Osteocyte (in vitro differentiated cells): ENCODE data around the gene MIX23. TPM values are rescaled to one million over a fixed set of nuclear protein-coding genes. Genes with fewer than 3 reads are reported as not detected.
"Not testable (repeated sequence)": the region's sequence is repeated elsewhere in the genome, so short reads cannot be mapped to it uniquely, and the experiment has no call there.

Experiments
- DNase-seq: peaks from one replicate; pipeline ENCODE4 v3.0.0; 2021; ENCODE audit warnings: mixed read lengths; ENCODE audit not compliant: unreplicated experiment; ENCODE audit errors: extremely low spot score
- H3K27ac Mint-ChIP-seq: one replicate; pipeline ENCODE4 v1.8.0; 2021; ENCODE audit warnings: mild to moderate bottlenecking, mixed read lengths; ENCODE audit not compliant: unreplicated experiment
- H3K27me3 Mint-ChIP-seq: one replicate; pipeline ENCODE4 v1.8.0; 2021; ENCODE audit warnings: mixed read lengths; ENCODE audit not compliant: unreplicated experiment
- H3K36me3 Mint-ChIP-seq: one replicate; pipeline ENCODE4 v1.8.0; 2021; ENCODE audit warnings: mixed read lengths; ENCODE audit not compliant: unreplicated experiment
- H3K4me1 Mint-ChIP-seq: one replicate; pipeline ENCODE4 v1.8.0; 2021; ENCODE audit warnings: mixed read lengths; ENCODE audit not compliant: unreplicated experiment
- H3K4me3 Mint-ChIP-seq: one replicate; pipeline ENCODE4 v1.8.0; 2021; ENCODE audit warnings: mild to moderate bottlenecking, moderate library complexity, mixed read lengths; ENCODE audit not compliant: unreplicated experiment
- H3K9me3 Mint-ChIP-seq: one replicate; pipeline ENCODE4 v1.8.0; 2021; ENCODE audit warnings: mixed read lengths; ENCODE audit not compliant: unreplicated experiment
- total RNA-seq: library from RNA; stranded (reverse); gene quantifications from 2 replicates; pipeline ENCODE4 v1.2.1, GENCODE V29; 2021
- TF ChIP-seq, protein P1 (sequence below): fragments of 200-600 bp; sonication (generic); IDR thresholded peaks from 2 replicates; pipeline ENCODE4 v1.5.0; 2021; ENCODE audit warnings: antibody characterized with exemption, mild to moderate bottlenecking, moderate library complexity

Gene MIX23
- total RNA-seq, 1 donor from 2014 or later, result 18.1 TPM

DNA sequence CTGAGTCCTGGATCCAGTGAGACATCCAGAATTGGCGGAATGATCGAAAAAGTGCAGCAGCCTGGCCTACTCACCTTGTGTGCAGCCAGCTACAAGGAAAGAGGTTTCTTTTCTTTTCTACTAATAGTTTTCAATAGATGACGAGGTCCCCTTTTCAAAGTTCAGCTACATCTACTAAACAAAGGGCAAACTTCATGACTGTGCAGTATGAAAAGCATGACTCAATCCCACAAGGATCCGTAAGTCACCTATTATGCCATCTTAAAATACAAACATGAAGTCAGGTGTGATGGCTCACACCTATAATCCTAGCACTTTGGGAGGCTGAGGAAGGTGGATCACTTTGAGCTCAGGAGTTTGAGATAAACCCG lies 16.7 kb downstream of the MIX23 start:
- no peak overlapping the region for H3K4me3 Mint-ChIP-seq
- DNase-seq, result no peak
- H3K36me3 Mint-ChIP-seq, result peaks cover 25% of the 10 kb centered on the region
- H3K4me1 Mint-ChIP-seq, result no peaks in the 10 kb centered on the region
- TF ChIP-seq, protein P1, sequence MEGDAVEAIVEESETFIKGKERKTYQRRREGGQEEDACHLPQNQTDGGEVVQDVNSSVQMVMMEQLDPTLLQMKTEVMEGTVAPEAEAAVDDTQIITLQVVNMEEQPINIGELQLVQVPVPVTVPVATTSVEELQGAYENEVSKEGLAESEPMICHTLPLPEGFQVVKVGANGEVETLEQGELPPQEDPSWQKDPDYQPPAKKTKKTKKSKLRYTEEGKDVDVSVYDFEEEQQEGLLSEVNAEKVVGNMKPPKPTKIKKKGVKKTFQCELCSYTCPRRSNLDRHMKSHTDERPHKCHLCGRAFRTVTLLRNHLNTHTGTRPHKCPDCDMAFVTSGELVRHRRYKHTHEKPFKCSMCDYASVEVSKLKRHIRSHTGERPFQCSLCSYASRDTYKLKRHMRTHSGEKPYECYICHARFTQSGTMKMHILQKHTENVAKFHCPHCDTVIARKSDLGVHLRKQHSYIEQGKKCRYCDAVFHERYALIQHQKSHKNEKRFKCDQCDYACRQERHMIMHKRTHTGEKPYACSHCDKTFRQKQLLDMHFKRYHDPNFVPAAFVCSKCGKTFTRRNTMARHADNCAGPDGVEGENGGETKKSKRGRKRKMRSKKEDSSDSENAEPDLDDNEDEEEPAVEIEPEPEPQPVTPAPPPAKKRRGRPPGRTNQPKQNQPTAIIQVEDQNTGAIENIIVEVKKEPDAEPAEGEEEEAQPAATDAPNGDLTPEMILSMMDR, result no peak
- no peaks in the 10 kb centered on the region for H3K27me3 Mint-ChIP-seq
- no peak overlapping the region for H3K27ac Mint-ChIP-seq
- no peaks in the 10 kb centered on the region for H3K9me3 Mint-ChIP-seq

DNA sequence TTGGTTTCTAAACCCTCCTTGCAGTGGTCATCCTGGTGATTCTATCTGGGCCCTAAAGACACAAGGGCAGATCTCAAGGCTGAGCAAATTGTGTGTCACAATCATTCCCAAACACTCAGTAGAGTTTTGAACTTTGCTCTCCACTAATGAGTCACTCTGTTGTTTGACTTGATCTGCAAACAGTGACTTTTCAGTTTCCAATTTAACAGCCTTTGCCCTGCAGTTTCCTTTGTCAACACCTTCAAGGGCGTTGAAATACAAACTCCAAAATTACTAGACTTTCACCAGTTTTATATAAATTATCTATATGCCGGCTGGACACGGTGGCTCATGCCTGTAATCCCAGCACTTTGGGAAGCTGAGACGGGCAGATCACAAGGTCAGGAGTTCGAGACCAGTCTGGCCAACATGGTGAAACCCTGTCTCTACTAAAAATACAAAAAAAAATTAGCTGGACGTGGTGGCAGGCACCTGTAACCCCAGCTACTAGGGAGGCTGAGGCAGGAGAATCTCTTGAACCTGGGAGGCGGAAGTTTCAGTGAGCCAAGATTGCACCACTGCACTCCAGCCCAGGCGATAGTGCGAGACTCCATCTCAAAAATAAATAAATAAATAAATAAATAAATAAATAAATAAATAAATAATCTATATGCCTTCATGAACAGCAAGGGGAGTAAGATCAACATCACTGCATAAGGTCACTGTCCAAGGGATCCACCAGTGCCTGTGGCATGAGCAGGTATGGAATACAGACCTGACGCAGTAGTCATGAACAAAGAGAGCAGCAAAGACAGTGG lies 17.3 kb downstream of the MIX23 start:
- not testable (repeated sequence) for DNase-seq, H3K4me3 Mint-ChIP-seq, H3K9me3 Mint-ChIP-seq, H3K27ac Mint-ChIP-seq, H3K27me3 Mint-ChIP-seq, H3K4me1 Mint-ChIP-seq
- H3K36me3 Mint-ChIP-seq, result peaks cover 22% of the 10 kb centered on the region

DNA sequence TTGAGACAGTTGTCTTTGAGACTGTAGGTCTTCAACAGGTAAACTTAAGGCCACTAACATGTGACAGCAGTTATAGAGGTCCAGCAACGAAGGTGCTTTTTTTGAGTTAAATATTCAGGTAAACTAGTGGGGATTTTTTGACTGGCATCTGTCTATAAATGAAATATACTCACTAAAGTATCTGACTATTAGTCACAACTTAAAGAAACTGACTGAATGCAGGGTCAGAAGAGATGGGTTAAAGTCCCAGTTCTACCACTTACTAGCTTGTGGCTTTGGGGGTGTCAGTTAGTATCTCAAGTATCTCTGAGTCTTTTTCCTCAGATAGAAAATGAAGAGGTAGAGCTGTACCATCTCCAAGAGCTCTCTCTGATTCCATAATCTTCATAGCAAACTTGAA lies 18.0 kb downstream of the MIX23 start:
- H3K4me3 Mint-ChIP-seq, result no peak overlapping the region
- no peak for DNase-seq
- no peaks in the 10 kb centered on the region for H3K4me1 Mint-ChIP-seq
- TF ChIP-seq, protein P1, result no peak
- no peaks in the 10 kb centered on the region for H3K9me3 Mint-ChIP-seq
- H3K36me3 Mint-ChIP-seq, result peaks cover 24% of the 10 kb centered on the region
- H3K27me3 Mint-ChIP-seq, result no peaks in the 10 kb centered on the region
- no peak overlapping the region for H3K27ac Mint-ChIP-seq

DNA sequence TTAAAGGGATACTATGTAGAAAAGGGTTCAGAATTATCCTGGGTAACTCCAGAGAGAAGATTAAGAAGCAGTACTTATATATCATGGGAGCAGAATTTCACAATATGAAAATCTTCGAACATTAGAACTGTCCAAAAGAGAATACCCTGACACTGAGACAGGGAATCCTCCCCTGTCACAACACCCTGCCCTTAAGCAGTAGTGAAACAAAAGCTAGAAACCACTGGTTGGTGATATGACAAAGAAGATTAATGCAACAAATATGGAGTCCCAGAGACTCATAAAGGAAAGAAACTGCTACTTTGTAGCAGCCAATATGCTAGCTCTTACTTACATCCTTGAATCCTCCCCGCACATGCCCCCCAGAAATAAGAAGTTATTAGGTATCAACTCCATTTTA lies 18.5 kb downstream of the MIX23 start:
- H3K4me3 Mint-ChIP-seq, result no peak overlapping the region
- no peak for DNase-seq
- no peaks in the 10 kb centered on the region for H3K27me3 Mint-ChIP-seq
- peaks cover 24% of the 10 kb centered on the region for H3K36me3 Mint-ChIP-seq
- H3K27ac Mint-ChIP-seq, result no peak overlapping the region
- no peaks in the 10 kb centered on the region for H3K9me3 Mint-ChIP-seq
- no peaks in the 10 kb centered on the region for H3K4me1 Mint-ChIP-seq
- TF ChIP-seq, protein P1, result no peak

DNA sequence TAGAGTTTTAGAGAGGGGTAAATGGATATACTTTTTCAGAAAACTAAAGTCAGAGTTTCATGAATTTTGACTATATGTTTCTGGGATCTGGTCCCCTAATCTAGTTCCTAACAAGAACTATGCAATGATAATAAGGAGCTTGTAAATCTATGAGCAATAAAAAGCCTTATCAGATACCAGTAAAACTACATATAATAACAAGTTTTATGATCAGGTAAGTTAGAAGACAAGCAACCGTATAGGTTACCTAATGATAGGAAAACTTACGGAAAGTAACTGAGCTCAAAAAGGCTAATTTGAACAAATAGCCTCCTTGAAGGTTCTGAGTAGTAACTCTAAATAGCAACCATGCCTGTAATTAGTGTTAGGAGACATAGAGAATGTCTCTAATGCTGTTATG lies 21.0 kb downstream of the MIX23 start:
- H3K4me1 Mint-ChIP-seq, result no peaks in the 10 kb centered on the region
- no peak for DNase-seq
- H3K9me3 Mint-ChIP-seq, result no peaks in the 10 kb centered on the region
- no peaks in the 10 kb centered on the region for H3K27me3 Mint-ChIP-seq
- H3K4me3 Mint-ChIP-seq, result no peak overlapping the region
- H3K36me3 Mint-ChIP-seq, result peaks cover 23% of the 10 kb centered on the region
- no peak overlapping the region for H3K27ac Mint-ChIP-seq
- TF ChIP-seq, protein P1, result no peak

DNA sequence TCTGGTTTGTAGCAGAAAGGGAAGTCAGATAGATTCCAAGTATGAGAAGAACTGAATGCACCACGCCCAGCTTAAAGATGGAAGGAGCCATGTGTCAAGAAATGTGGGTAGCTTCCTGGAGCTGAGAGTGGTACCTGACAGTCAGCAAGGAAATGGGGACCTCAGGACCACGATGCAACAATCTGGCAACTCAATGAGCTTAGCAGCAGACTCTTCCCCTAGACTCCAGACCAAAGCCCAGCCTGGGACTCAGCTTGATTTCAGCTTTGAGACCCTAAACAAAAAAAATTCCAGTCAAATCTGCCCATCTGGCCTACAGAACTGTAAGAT lies 24.4 kb downstream of the MIX23 start:
- no peaks in the 10 kb centered on the region for H3K4me1 Mint-ChIP-seq
- H3K36me3 Mint-ChIP-seq, result peaks cover 11% of the 10 kb centered on the region
- no peak overlapping the region for H3K27ac Mint-ChIP-seq
- no peaks in the 10 kb centered on the region for H3K27me3 Mint-ChIP-seq
- DNase-seq, result no peak
- no peak overlapping the region for H3K4me3 Mint-ChIP-seq
- TF ChIP-seq, protein P1, result no peak
- H3K9me3 Mint-ChIP-seq, result no peaks in the 10 kb centered on the region
